Measurements from ENCODE around the gene PVALEF.

DNA sequence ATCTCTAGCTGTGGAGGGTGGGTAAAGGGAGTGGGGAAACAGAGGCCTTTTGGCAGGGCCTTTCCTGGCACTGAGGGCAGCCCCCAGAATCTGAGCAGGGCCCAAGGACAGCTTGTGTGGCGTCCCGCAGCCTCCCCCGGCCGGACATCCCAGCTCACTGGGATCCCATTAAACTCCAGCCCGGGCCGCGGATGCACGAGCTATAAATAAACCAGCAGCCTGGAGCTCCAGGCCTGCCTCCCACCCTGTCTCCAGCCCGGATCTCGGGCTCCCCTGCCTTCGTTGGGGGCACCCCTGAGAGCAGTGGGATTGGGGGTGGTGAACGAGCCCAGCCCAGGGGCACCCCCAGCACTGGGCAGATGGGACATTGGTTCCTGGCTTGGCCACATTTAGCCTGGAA, 14.6 kb downstream of the PVALEF start:
- TF ChIP-seq EZH2 (IDR thresholded peaks at IDR 0.05; ENCODE audit: low read length), result no peak
- TF ChIP-seq CTCF (optimal IDR thresholded peaks at IDR 0.05 in 1 of 3, IDR thresholded peaks at IDR 0.05 in 1 of 3, conservative IDR thresholded peaks at IDR 0.05 in 1 of 3; ENCODE audit: extremely low read depth in 1 of 3, insufficient read depth in 2 of 3, low read length in 3 of 3), result no peak

Data from keratinocyte (primary cell).